ENCODE results near the gene CACNA2D4.
"Not testable (repeated sequence)": the region's sequence is repeated elsewhere in the genome, so short reads cannot be mapped to it uniquely, and the experiment has no call there.

CACNA2D4 gene

DNA sequence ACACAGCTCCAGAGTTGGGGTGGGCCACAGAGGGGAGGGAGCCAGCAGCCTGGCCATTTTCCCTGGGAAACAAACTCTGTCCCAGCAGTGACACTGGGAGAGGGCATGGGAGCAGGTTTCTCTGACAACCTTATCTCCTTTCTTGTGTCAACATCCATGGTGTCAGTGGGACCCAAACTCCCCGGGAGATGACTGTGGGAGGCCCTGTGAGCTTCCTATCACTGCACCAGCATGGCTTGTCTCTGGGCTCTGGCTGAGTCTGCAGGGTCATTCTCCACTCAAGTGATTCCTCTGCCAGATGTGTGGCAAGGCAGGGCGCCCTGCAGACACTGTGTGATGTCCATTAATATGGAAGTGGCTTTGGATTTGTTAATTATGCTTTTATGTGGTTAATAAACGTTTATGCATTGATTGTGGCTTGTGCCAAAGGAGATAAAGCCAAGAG lies 88.0 kb downstream of the CACNA2D4 start:
- DNase-seq = no peak

DNA sequence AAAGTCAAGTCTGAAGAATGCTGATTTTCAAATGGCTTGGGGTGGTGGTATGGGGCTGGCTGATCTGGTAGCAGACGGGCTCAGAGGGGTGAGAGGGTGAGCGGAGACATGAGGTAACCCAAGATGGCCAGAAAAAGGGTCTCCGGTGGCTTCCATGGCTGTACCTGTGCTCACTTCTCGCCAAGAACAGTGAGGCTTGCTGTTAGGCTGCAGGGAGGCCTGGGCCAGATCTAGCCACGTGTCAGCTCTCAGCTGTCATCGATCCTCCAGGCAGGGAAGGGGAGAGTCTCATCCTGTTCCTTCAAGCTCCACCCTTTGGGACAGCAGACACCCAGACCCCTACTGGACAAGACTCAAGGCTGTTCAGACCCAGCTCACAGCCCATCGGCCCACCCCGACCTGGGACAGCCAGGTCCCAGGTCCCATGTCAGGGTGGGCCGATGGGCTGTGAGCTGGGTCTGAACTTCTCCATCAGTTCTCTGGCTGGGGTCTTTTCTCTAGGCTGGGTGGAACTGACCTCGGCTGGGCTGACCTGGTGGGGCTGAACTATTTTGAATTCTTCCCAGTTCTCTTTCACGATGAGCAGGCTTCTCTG lies 89.0 kb downstream of the CACNA2D4 start:
- DNase-seq = no peak

DNA sequence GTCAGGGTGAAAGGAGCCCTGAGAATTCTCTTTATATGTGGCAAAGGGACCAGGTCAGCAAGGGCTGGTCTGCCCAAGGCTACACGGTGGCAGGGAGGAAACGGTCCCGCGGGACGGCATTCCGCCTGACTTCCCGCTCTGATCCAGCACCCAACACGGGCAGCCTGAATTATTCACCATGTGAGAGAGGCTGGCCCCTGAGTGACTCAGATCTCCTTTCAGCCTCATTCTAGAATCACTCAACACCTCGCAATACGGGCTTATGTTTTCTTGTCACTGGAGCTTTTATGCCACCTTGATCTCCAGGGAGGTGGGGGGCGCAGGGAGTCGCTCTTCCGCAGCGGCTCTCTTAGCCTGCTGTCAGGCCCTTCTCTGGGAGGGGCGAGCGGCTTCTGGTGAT lies 89.6 kb downstream of the CACNA2D4 start:
- DNase-seq = no peak

- no peak for DNase-seq
These were observed 90.3 kb downstream of the CACNA2D4 start for GRCh38 chr12:1827826-1828805.

DNA sequence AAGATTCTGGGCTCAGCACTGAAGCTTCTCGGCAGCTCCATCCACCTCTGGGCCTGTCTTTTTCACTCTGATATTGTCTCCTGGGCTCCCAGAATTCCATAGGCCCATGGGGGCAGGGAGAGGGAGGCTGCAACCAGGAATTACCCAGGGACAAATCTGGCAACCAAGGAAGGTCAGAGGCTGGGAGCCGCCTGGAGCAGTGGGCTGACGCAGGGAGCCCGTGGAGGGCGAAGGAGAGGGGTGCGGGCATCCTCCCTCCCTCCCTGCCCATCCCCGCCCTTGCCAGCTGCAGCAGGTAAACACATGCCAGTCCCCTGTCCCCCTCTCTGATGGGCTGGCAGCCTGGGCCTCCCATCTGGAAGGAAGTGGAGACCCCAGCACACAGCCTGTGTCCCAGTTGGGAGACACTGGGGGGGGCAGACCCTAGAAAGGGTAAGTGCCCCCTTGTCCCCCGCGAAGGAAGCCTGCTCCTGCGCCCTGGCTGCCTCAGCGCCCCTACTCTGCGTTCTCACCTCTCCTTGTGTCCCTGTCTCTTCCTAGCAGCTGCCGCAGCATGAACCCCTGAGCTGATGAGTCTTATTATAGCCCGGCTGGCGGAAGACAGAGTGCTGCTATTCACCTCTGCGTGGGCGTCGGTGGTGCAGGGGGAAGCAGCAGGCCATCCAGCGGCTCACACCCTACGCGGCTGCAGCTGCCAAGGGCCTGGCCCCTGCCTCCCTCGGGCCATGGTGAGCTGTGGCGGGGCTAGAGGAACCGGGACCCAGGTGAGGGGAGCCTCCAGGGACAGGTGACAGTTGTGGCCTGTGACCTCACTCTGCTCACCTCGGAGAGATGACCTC lies 91.4 kb downstream of the CACNA2D4 start:
- DNase-seq = no peak

- no peak for DNase-seq
These were observed 92.1 kb downstream of the CACNA2D4 start for GRCh38 chr12:1826401-1826800.

DNA sequence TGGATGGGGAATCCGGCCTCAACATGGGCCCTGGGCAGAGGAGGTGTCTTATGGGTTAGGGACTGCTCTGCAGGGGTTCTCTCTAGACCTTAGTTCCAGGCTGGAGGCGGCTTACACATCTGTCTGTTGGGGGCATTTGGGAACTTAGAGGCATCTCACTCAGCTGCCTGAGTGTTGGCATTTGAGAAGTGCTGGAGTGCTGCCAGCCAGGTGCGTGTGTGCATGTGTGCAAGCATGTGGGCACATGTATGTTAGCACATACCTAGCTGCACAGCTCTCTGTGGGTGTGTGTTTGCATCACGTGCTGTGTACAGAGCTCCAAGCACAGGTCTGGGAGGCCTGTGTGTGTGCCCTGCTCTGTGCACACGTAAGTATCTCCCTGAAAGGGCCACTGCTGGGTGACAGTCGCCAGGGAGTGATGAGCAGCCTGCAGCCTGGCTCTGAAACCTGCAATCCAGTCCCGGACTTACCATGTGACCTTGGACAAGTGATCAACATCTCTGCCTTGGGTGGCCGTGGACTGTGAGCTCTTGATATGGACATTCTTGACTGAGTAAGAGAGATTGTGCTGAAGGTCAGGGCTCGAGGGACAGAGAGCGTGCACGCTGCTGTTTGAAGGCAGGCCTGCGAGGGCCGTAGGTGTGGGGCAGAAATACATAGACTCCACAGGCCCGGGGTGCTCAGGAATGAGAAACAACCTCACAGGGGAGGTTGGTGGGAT lies 92.9 kb downstream of the CACNA2D4 start:
- no peak for DNase-seq

DNA sequence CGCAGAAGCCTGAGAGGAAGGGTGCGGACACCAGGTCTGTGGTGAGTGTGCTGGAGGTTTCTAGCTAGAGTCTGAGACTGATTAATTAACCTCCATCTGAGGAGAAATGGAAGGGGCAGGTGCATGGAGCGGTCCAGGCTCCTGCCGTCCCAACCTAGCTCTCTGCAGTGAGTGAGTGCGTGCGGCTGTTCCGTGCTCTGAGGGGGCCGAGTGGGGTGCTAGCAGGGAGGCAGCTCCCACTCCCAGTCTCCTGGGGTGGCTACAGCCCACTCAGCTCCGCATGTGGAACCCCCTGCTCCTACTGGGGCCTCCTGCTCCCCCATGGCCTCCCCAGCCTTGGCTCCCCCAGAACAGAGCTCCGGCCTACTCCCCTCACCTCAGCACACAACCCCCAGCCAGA lies 95.2 kb downstream of the CACNA2D4 start:
- DNase-seq = no peak

DNA sequence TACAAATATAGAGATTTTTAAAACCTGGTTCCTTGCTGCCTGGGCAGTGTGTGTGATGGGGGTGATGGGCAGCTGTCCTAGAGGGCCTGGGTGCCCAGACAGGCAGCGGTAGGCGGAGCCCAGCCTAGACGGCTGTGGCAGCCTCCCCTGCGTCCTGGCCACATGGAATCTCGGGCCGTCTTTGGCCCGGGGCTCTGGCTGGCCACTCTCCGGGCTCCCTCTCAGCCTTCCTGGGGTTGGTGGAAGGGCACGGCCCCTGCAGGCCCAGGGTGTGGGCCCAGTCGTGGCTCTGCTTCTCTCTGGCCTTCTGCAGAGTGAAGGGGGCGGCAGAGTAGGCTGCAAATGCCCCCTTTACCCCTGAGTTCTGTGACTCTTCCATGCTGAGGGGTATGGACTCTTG lies 95.8 kb downstream of the CACNA2D4 start:
- no peak for DNase-seq

- no peak for DNase-seq
These were observed 96.6 kb downstream of the CACNA2D4 start for GRCh38 chr12:1821805-1822204.

DNA sequence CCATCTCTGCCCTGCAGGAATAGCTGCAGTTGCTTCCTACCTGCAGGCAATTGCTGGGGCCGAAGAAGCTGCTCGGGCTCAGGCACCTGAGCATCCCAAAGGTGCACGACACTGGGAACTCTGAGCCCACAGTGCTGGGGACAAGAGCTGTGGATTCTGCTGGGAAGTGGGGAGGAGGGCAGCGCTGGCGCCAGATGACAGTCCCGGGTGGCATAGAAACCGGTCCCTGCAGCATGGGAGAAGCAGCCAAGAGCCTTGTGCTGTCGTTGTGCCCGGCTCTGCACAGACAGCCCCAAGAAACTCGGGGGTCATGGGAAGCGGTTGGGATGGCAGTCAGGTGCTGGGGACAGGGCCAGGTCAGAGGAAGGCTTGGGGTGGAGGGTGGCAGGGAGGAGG lies 97.6 kb downstream of the CACNA2D4 start:
- DNase-seq = no peak

DNA sequence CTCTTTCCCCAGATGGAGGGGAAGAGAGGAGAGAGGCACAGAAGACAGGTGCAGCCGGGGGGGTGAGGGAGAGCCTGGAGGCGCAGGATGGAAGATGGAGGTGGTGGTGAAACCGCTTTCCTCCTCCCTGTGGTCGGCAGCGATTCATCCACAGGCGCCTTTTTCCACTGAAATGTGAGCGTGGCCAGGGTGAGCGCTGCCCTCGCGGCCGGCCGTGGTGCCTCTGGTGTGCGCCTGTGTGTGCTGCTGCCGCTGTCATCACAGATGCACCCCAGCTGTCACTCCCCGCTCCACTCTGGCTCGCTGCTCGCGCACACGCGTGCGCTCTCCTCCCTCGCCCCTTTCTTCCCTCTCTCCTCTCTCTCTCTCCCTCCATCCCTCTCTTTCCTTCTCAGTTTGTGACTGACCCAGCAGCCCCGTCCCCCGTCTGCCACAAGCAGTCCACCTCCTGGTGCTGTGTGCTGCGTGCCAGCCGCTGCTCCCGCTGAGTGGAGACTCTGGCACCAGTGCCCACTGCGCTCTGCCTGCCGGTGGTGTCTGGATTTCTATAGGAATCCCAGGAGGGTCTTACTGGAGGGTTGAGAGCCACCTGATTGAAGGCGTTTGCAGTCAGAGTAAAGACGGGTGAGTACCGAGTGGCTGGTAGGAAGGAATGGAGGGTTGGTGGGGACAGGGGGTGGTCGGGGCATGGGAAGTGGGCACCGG lies 98.1 kb downstream of the CACNA2D4 start, which contains the start of gene LRTM2:
Gene LRTM2 (plus strand): TSS at position 375 of the 705 bp plus-strand sequence. CDS start 7,584 bp downstream, outside the sequence.
- DNase-seq = no peak

- DNase-seq = no peak
These were observed 98.9 kb downstream of the CACNA2D4 start for GRCh38 chr12:1819571-1819970.

DNA sequence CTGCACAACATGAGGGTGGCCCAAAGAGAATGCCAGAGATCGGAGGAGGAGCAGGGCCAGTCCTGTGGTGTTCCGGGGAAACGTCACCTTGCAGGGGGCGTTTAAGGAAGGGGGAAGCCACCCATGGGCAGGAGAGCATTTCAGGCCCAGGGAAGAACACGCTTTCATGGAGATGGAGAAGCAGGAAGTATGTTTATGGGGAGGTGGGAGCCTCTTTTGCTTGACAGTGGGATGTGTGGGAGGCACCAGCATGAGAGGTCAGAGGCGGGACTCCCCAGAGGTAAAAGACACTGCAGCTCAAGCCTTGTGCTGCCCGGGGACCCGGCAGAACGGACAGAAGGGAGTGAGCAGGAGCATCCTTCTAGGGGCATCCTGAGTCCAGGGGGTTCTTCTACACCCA lies 99.4 kb downstream of the CACNA2D4 start:
- DNase-seq = no peak

DNA sequence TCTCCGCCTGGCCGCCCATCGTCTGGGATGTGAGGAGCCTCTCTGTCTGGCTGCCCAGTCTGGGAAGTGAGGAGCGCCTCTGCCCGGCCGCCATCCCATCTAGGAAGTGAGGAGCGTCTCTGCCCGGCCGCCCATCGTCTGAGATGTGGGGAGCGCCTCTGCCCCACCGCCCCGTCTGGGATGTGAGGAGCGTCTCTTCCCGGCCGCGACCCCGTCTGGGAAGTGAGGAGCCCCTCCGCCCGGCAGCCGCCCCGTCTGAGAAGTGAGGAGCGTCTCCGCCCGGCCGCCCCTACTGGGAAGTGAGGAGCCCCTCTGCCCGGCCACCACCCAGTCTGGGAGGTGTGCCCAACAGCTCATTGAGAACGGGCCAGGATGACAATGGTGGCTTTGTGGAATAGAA lies 100.5 kb downstream of the CACNA2D4 start:
- DNase-seq = not testable (repeated sequence)

DNA sequence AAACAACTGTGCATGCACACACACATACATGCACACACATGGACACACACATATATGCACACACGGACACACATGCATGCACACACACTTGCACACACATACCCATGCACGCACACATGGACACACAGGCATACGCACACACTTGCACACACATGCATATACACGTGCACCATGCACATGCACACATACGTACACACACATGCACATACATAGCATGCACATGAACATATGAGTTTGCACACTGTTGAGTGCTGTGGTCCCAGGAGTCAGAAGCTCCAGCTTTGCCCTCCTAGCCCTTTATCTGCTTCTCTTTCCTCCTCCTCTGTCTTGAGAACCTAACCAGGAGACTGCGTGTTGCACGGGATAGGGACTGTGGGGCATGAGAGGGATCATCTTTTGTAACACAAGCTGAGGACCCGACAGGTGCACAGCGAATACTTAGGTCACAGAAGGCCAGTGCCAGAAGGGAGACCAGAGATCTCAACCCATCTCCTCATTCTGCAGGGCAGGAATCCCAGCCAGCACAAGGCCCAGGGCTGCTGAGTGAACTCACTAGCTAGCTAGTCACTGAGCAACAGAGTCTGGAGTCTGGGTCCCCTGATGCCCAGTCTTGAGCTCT lies 101.6 kb downstream of the CACNA2D4 start:
- DNase-seq = no peak

DNA sequence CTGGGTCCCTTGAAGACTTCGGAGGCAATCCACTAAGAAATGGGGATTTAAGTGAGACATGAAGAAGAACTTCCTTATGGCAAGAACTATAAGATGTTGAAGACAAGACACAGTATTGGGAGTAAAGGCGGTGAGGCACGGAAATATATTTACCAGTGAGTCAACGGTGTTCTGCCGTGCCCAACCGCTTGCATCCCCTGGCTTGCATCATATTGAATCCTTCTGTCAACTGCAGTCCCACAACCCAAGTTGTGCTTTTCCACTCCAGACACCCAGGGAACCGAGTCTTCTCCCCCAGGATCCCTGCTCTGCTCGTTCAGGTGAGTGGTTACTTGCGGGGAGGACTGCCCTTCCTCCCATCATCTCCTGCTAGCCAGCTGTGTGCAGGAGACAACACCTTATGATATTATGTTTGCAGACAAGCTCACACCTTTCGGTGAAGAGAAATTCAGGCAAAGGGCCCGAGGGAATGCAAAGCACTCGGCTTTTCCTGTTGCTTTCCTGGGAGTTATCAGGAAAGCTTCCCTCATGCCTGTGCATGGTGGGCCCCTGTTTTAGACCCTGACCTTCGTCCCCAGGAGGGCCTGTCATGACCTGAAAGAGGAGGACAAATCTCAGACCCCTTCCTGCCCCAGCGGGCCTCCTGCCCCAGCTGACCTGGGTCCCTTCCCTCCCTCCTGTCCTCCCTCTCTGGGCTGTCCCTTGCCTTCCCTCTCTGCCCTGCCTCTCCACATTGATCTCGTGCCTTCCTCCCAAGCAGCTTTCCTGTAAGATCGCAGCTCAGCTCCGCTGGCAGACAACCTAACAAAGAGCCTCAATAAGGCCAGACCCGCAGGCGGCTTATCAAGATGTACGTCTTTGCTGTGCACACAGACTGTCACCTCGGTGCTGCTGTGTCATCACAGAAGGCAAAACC lies 102.4 kb downstream of the CACNA2D4 start:
- DNase-seq = no peak

GRCh38 chr12:1815108-1815507 lies 103.3 kb downstream of the CACNA2D4 start:
- no peak for DNase-seq

- DNase-seq = no peak
These were observed 104.2 kb downstream of the CACNA2D4 start for GRCh38 chr12:1814266-1814665.

DNA sequence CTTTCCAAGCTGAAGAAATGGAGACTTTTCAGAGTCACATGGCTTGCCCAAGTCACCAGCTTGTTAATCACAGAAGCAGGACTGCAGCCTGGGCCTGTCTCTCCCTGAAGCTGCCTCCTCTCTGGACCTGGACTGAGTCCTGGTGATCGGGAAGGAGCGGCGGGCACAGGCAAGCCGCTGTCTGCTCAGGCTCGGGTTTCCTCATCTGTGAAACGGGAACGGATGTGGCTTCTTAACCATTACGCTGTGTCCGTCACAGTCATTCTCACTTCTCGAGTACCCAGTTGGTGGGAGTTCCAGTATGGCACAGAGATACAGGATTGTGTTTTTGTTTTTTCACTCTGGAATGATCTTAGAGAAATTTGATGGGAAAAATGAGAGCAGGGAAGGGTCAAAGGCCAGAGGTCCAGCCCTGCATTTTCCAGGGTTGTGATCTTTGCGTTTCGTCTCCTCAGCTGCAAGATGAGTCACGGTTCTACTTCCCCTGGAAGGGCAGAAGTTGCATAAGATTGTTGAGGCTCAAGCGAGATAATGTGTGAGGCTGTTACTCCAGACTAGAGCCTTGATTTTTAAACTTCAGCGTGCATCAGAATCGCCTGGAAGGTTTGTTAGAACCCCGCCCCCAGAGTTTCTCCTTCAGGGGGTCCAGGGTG lies 105.7 kb downstream of the CACNA2D4 start:
- DNase-seq = no peak
